Measurements from ENCODE around the gene WBP11.

- TF ChIP-seq MAX (IDR thresholded peaks at IDR 0.05) (no peak), CTCF (CRISPR knock-in tag; IDR thresholded peaks at IDR 0.05) (no peak), NFIC (IDR thresholded peaks at IDR 0.05; ENCODE audit: low read length) (no peak), POLR2AphosphoS5 (IDR thresholded peaks at IDR 0.05; ENCODE audit: low read depth, low read length) (no peak), PBX2 (CRISPR knock-in tag; IDR thresholded peaks at IDR 0.05) (no peak), CHD4 (IDR thresholded peaks at IDR 0.05; ENCODE audit: borderline replicate concordance, low read length) (no peak), HMGA1 (CRISPR knock-in tag; conservative IDR thresholded peaks at IDR 0.05) (no peak), POLR2A (IDR thresholded peaks at IDR 0.05; ENCODE audit: insufficient read depth in 1 of 2, low read depth in 2 of 2, low read length in 2 of 2) (no peak), ZNF781 (CRISPR knock-in tag; IDR thresholded peaks at IDR 0.05; ENCODE audit: borderline replicate concordance, not compliant biosample characterization) (no peak), CREM (IDR thresholded peaks at IDR 0.05) (no peak), CREM (CRISPR knock-in tag; IDR thresholded peaks at IDR 0.05) (no peak), FOSL1 (CRISPR knock-in tag; IDR thresholded peaks at IDR 0.05; ENCODE audit: borderline replicate concordance) (no peak), MYC (CRISPR knock-in tag; IDR thresholded peaks at IDR 0.05; ENCODE audit: borderline replicate concordance) (no peak), ZNF768 (CRISPR knock-in tag; IDR thresholded peaks at IDR 0.05) (no peak)
Measured at GRCh38 chr12:14825256-14825655, 22.0 kb upstream of the WBP11 start.
